ENCODE data around the gene RNF157. TPM values are rescaled to one million over a fixed set of nuclear protein-coding genes. Genes with fewer than 3 reads are reported as not detected.
A peak's percentile ranks its signal among the peaks of the same experiment; 100 is the strongest.

RNF157 gene
- total RNA-seq, 1 donor from 2014 or later = 3.1 TPM

DNA sequence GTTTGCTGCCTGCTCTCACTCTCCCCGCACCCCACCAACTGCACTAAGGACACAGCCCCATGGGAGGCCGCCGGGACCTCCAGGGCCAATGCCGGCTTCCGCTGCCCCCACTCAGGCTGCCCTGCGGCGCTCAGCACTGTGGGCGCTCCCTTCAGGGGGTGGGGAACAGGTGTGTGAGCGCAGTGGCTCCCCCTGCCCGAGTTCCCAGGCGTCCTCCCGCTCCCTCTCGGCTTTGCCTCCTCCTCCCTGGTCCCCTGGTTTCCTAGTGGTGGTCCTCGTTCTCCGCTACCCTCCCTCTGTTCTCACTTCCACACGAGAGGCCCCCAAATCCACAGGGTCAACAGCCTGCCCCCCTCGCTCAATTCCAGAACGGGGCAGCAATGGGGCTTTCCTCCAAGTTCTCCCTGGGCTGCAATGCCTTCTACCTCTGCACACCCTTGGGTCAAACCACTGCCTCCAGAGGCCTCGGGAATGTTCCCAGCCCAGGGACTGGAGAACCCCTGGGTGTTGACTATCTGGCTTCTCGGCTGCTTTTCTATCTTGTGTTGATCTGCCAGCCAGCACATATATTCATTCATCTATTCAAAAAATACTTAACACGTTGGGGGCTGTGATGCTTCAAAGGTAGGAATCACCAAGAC, 109.1 kb downstream of the RNF157 start:
- no peak for DNase-seq
- intact Hi-C loops (cut with micrococcal nuclease) = no loop called here
- TF ChIP-seq CTCF (IDR thresholded peaks at IDR 0.05) = no peak
- ChIA-PET CTCF (interaction anchor here (1.5 kb wide), 1 partner anchor 10 kb away, joined by 4 read pairs; no protein-coding TSS in a partner anchor), POLR2A (interaction anchor here (13.5 kb wide), 1 partner anchor 137 kb away, joined by 257 read pairs; the partner anchor contains the start of gene UBALD2)
- Mint-ChIP-seq H3K27me3 (peaks cover 9% of the 10 kb centered on the region), H3K27ac (no peak overlapping the region), H3K36me3 (ENCODE audit: low read depth) (no peaks in the 10 kb centered on the region), H3K4me1 (no peaks in the 10 kb centered on the region), H3K4me3 (no peak overlapping the region), H3K9me3 (no peaks in the 10 kb centered on the region)
- no peak for ATAC-seq (ENCODE audit: low read depth)

DNA sequence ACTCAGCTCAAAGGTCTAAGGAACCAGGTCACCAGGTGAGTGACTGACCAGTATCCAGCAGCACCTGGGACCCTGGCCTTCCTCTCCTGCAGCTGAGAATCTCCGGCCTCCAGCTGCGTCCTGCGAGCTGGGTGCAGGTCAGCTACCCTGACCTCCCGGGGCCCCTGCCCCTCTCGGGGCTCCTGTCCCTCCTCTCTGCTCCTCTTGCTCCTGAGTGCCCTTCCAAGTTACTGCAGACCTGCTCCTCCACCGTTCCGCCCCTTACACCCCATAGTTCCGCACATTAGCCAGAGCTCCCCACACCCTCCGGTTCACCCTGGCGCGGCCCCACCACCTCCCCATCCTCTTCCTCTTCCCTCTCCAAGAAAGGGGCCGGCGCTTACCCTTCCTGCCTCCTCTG, 109.8 kb downstream of the RNF157 start:
- Mint-ChIP-seq H3K27ac (no peak overlapping the region), H3K9me3 (no peaks in the 10 kb centered on the region), H3K36me3 (ENCODE audit: low read depth) (no peaks in the 10 kb centered on the region), H3K4me1 (no peaks in the 10 kb centered on the region), H3K4me3 (no peak overlapping the region), H3K27me3 (peaks cover 9% of the 10 kb centered on the region)
- POLR2A ChIA-PET = interaction anchor here (13.5 kb wide), 1 partner anchor 137 kb away, joined by 257 read pairs; the partner anchor contains the start of gene UBALD2
- TF ChIP-seq CTCF (IDR thresholded peaks at IDR 0.05) = no peak
- CTCF ChIA-PET = interaction anchor here (1.5 kb wide), 1 partner anchor 9 kb away, joined by 4 read pairs; no protein-coding TSS in a partner anchor
- no peak for DNase-seq
- ATAC-seq (ENCODE audit: low read depth) = no peak
- intact Hi-C loops (cut with micrococcal nuclease) = no loop called here

DNA sequence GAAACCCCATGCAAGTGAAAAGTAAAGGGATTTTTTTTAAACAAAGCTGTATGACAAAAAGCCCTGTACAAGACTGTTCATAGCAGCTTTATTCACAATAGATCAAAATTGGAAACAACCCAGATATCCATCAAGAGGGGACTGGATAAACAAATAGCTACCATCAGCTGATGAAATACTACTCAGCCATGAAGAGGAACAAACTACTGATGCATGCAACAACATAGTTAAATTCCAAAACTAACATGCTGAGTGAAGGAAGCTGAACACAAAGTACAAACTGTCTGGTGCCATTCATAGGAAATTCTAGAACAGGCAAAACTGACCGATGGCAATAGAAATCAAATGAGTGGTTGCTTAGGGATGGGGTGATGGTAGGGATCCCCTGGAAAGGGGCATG, 114.4 kb downstream of the RNF157 start:
- no peak overlapping the region for H3K4me3 Mint-ChIP-seq
- no peaks in the 10 kb centered on the region for H3K36me3 Mint-ChIP-seq (ENCODE audit: low read depth)
- TF ChIP-seq CTCF (IDR thresholded peaks at IDR 0.05) = no peak
- ChIA-PET CTCF (interaction anchor here (0.7 to 11.2 kb wide), 4 partner anchors 22 to 259 kb away, joined by 3 to 228 read pairs (median 13); partner anchors contain the start of gene EXOC7), POLR2A (interaction anchor here (0.6 to 13.5 kb wide), 3 partner anchors 20 to 142 kb away, joined by 3 to 257 read pairs (median 3); partner anchors contain the start of gene UBALD2)
- DNase-seq = no peak
- H3K4me1 Mint-ChIP-seq = peaks cover 14% of the 10 kb centered on the region
- H3K27me3 Mint-ChIP-seq = no peaks in the 10 kb centered on the region
- H3K27ac Mint-ChIP-seq = no peak overlapping the region
- ATAC-seq (ENCODE audit: low read depth) = no peak
- intact Hi-C loops (cut with micrococcal nuclease) = no loop called here
- no peaks in the 10 kb centered on the region for H3K9me3 Mint-ChIP-seq

- no peak overlapping the region for H3K27ac Mint-ChIP-seq
- no peaks in the 10 kb centered on the region for H3K27me3 Mint-ChIP-seq
- CTCF ChIA-PET = interaction anchor here (1.0 to 11.2 kb wide), 4 partner anchors 20 to 240 kb away, joined by 6 to 228 read pairs (median 14); no protein-coding TSS in a partner anchor
- peaks cover 17% of the 10 kb centered on the region for H3K4me1 Mint-ChIP-seq
- intact Hi-C loops (cut with micrococcal nuclease) = no loop called here
- no peaks in the 10 kb centered on the region for H3K36me3 Mint-ChIP-seq (ENCODE audit: low read depth)
- no peak for DNase-seq
- no peak for ATAC-seq (ENCODE audit: low read depth)
- no peak for TF ChIP-seq CTCF (IDR thresholded peaks at IDR 0.05)
- H3K9me3 Mint-ChIP-seq = no peaks in the 10 kb centered on the region
- no peak overlapping the region for H3K4me3 Mint-ChIP-seq
- POLR2A ChIA-PET = interaction anchor here (13.5 kb wide), 1 partner anchor 142 kb away, joined by 257 read pairs; the partner anchor contains the start of gene UBALD2
These were observed 115.0 kb downstream of the RNF157 start for GRCh38 chr17:76125391-76125675.

GRCh38 chr17:76124582-76125390, 115.5 kb downstream of the RNF157 start:
- H3K36me3 Mint-ChIP-seq (ENCODE audit: low read depth) = no peaks in the 10 kb centered on the region
- POLR2A ChIA-PET = interaction anchor here (6.7 to 13.5 kb wide), 2 partner anchors 143 to 155 kb away, joined by 67 to 257 read pairs; partner anchors contain the start of gene UBALD2
- no peak for DNase-seq
- TF ChIP-seq CTCF (IDR thresholded peaks at IDR 0.05) = no peak
- no peaks in the 10 kb centered on the region for H3K9me3 Mint-ChIP-seq
- no peak for ATAC-seq (ENCODE audit: low read depth)
- H3K27ac Mint-ChIP-seq = peak overlapping the region; percentile 26
- intact Hi-C loops (cut with micrococcal nuclease) = loop anchor here (5.0 kb wide), 2 partner anchors 112 to 283 kb away; no protein-coding TSS in a partner anchor
- CTCF ChIA-PET = interaction anchor here (0.7 to 11.2 kb wide), 8 partner anchors 16 to 240 kb away, joined by 3 to 228 read pairs (median 6); partner anchors contain the start of gene FOXJ1
- no peaks in the 10 kb centered on the region for H3K27me3 Mint-ChIP-seq
- H3K4me1 Mint-ChIP-seq = peaks cover 17% of the 10 kb centered on the region
- H3K4me3 Mint-ChIP-seq = no peak overlapping the region

All from activated B cell treated with CpG ODN at 0.5 μM for 24 hours (primary cell).